Lung (tissue), 12 donors: ENCODE measurements around the gene SAE1. TPM values are rescaled to one million over a fixed set of nuclear protein-coding genes. Genes with fewer than 3 reads are reported as not detected.

Experiments
- ATAC-seq: fragments of 200-7000 bp; cut with Tn5 transposase; one replicate; pipeline ENCODE4 v1.9.1; 2020; ENCODE audit warnings: moderate number of reproducible peaks; ENCODE audit not compliant: insufficient read depth, low FRiP score
- DNase-seq, 3 donors: peaks; one replicate each; pipeline ENCODE4 v3.0.0-alpha.2; 2013 to 2017
- H3K27ac ChIP-seq, 2 donors: one replicate each; pipeline ENCODE4 v1.5.1; 2013; ENCODE audit warnings: mild to moderate bottlenecking in 2 of 2, moderate library complexity in 2 of 2, control low read depth in 1 of 2, inconsistent platforms in 1 of 2, low read depth in 1 of 2, low read length in 1 of 2
- H3K27me3 ChIP-seq, 3 donors: one replicate each; pipeline ENCODE4 v1.5.1; 2013; ENCODE audit warnings: low read length in 2 of 3; ENCODE audit not compliant: control insufficient read depth in 3 of 3, insufficient read depth in 3 of 3
- H3K36me3 ChIP-seq, 4 donors: one replicate each; pipeline ENCODE4 v1.5.1; 2013; ENCODE audit warnings: low read length in 4 of 4, mild to moderate bottlenecking in 1 of 4, moderate library complexity in 1 of 4; ENCODE audit not compliant: control insufficient read depth in 4 of 4, insufficient read depth in 4 of 4
- H3K4me1 ChIP-seq, 5 donors: one replicate each; pipeline ENCODE4 v1.5.1; 2013; ENCODE audit warnings: low read length in 5 of 5, mild to moderate bottlenecking in 2 of 5, moderate library complexity in 1 of 5; ENCODE audit not compliant: control insufficient read depth in 5 of 5, insufficient read depth in 5 of 5
- H3K4me3 ChIP-seq: one replicate; pipeline ENCODE4 v1.5.1; 2013; ENCODE audit warnings: mild to moderate bottlenecking, control low read depth, moderate library complexity
- H3K9ac ChIP-seq, 2 donors: one replicate each; pipeline ENCODE4 v1.5.1; 2013; ENCODE audit warnings: low read length in 2 of 2, control low read depth in 1 of 2; ENCODE audit not compliant: insufficient read depth in 1 of 2
- H3K9me3 ChIP-seq, 4 donors: one replicate each; pipeline ENCODE4 v1.5.1; 2013; ENCODE audit warnings: low read length in 3 of 4, mild to moderate bottlenecking in 1 of 4, moderate library complexity in 1 of 4; ENCODE audit not compliant: control insufficient read depth in 4 of 4, insufficient read depth in 3 of 4
- WGBS, 2 donors: extraction: QIAGEN DNeasy Blood & Tissue Kit; methylation state at CpG; one replicate each; pipeline ENCODE4 v1.1.7; 2013; 5-methylcytosine and 5-hydroxymethylcytosine counted together
- polyA plus RNA-seq, 2 donors: library from polyadenylated mRNA; stranded (reverse); fragments of 200-250 nt; gene quantifications; one replicate each; pipeline ENCODE4 v1.2.1, GENCODE V29; 2013
- total RNA-seq, 2 donors: library from RNA; depleted of rRNA in 1 of 2; stranded (reverse); fragments of >200 nt in 1 of 2; gene quantifications; one replicate each; pipeline ENCODE4 v1.2.1, GENCODE V29; 2014 to 2021
- TF ChIP-seq, protein P1 (sequence below): IDR thresholded peaks from 2 replicates; pipeline ENCODE4 v1.5.1; 2012; ENCODE audit warnings: mild to moderate bottlenecking; ENCODE audit errors: control extremely low read depth, extremely low read depth
- donor health status: control.
- donor health status: control.
- donor health status: Bipolar disorder and iron deficiency.
- donor health status: healthy.
- donor health status: DM: yes; HTN: yes; CAD: no.

The SAE1 gene
- total and polyA plus RNA-seq, 4 donors = 28.6 to 58.1 (median 55.9) TPM

DNA sequence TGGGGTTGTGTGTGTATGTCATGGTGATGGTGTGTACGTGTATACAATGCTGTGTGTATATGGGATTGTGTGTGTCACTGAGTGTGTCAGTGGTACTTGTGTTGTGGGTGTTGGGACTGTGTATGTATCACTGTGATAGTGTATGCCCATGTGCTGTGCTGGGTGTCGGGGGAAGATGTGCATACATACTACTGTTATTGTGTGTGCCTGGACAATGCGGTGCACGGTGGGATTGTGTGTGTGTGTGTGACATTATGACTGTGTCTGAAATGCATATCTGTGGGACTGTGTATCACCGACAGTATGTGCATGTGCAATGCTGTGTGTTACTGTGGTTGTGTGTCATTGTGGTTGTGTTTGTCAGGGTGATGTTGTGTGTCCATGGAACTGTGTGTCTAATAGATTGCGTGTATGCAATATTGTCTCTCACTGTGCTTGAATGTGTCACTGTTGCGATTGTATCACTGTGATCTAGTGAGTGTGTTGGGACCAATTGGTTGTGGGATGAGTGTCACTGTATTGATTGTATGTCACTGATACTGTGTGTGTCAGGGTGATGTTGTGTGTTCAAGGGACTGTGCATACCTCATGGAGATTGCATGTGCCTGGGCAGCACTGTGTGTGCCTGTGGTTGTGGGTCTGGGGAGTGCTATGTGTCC, 111.4 kb downstream of the SAE1 start:
- TF ChIP-seq, protein P1, sequence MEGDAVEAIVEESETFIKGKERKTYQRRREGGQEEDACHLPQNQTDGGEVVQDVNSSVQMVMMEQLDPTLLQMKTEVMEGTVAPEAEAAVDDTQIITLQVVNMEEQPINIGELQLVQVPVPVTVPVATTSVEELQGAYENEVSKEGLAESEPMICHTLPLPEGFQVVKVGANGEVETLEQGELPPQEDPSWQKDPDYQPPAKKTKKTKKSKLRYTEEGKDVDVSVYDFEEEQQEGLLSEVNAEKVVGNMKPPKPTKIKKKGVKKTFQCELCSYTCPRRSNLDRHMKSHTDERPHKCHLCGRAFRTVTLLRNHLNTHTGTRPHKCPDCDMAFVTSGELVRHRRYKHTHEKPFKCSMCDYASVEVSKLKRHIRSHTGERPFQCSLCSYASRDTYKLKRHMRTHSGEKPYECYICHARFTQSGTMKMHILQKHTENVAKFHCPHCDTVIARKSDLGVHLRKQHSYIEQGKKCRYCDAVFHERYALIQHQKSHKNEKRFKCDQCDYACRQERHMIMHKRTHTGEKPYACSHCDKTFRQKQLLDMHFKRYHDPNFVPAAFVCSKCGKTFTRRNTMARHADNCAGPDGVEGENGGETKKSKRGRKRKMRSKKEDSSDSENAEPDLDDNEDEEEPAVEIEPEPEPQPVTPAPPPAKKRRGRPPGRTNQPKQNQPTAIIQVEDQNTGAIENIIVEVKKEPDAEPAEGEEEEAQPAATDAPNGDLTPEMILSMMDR = no peak
- peaks cover 0 to 32% (median 32%) of the 10 kb centered on the region in 3 donors for H3K27me3 ChIP-seq
- H3K4me3 ChIP-seq = no peak overlapping the region
- H3K36me3 ChIP-seq = no peaks in the 10 kb centered on the region
- no peak for ATAC-seq
- peaks cover 0 to 12% (median 7%) of the 10 kb centered on the region in 5 donors for H3K4me1 ChIP-seq
- H3K27ac ChIP-seq = no peak overlapping the region
- DNase-seq = peak in 1 of 3 donors; percentile 31
- 82 to 91% methylated on average over 7 of the region's 7 CpGs for WGBS, 2 donors
- no peaks in the 10 kb centered on the region for H3K9me3 ChIP-seq
- no peak overlapping the region for H3K9ac ChIP-seq

DNA sequence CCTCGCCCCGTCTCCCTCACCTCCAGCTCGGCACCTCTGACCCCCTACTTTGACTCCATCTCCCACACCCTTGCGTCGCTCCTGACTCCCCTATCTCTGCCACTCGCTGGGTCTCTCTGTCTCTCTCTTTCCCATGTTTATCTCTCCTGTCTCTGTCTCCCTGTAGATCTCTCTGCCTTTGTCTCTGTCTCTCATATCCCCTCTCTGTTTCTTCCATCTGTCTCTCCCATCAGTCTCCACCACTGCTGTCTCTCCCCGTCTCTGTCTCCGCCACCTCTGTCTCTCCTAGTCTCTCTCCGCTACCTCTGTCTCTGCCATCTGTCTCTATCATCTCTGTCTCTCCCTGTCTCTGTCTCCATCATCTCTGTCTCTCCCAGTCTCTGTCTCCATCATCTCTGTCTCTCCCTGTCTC, 112.7 kb downstream of the SAE1 start:
- H3K4me1 ChIP-seq = peaks cover 0 to 12% (median 7%) of the 10 kb centered on the region in 5 donors
- no peak for ATAC-seq
- 20 to 24% methylated on average over 7 to 8 of the region's 9 CpGs for WGBS, 2 donors
- H3K36me3 ChIP-seq = no peaks in the 10 kb centered on the region
- H3K9me3 ChIP-seq = no peaks in the 10 kb centered on the region
- TF ChIP-seq, protein P1 = no peak
- H3K27me3 ChIP-seq = peaks cover 0 to 32% (median 32%) of the 10 kb centered on the region in 3 donors
- no peak for DNase-seq
- H3K27ac ChIP-seq = no peak overlapping the region
- H3K9ac ChIP-seq = peak overlapping the region in 1 of 2 donors; percentile 76
- peak overlapping the region; percentile 15 for H3K4me3 ChIP-seq

DNA sequence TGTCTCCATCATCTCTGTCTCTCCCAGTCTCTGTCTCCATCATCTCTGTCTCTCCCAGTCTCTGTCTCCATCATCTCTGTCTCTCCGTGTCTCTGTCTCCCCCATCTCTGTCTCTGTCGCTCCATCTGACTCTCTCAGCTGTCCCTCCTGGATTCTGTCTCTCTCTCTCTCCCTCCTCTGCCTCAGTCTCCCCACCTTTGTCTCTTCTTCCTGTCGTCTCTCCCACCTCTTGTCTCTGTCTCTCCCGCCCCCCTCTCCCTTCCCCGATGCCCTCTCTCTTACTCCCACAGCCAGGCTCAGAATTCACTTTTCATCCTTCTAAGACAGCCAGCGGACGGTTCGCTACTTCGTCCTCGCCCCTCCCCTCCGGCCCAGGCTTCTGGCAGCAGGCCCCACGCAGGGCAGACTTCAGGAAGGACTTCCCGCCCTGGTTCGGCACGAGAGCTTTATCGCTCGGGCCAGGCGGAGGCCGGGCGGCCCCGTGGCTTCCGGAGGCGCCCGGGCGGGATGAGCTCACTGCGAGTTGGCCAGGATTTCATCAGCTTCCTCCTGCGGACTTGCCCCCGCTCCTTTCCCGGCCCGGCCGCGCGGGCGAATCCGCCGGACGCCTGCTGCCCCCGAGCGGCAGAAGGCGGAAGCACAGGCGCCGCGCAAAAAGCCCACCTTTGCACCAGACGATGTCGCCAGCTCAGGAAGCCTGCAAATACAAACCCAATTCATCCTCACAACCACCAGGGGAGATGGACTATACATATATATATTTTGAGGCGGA, 113.3 kb downstream of the SAE1 start:
- no peaks in the 10 kb centered on the region for H3K36me3 ChIP-seq
- ATAC-seq = peak; percentile 92
- TF ChIP-seq, protein P1 = peak; percentile 99
- no peaks in the 10 kb centered on the region for H3K9me3 ChIP-seq
- H3K9ac ChIP-seq = peak overlapping the region in 1 of 2 donors; percentile 76
- peaks cover 0 to 29% (median 29%) of the 10 kb centered on the region in 3 donors for H3K27me3 ChIP-seq
- peak overlapping the region; percentile 42 to 45 for H3K27ac ChIP-seq
- peaks cover 0 to 11% (median 7%) of the 10 kb centered on the region in 5 donors for H3K4me1 ChIP-seq
- WGBS, 2 donors = 2 to 3% methylated on average over 40 to 46 of the region's 46 CpGs
- peak overlapping the region; percentile 15 for H3K4me3 ChIP-seq
- peak; percentile 94 to 96 (median 94) for DNase-seq
